Measurements from ENCODE around the gene CERS4.
A peak's percentile ranks its signal among the peaks of the same experiment; 100 is the strongest.
"Not testable (repeated sequence)": the region's sequence is repeated elsewhere in the genome, so short reads cannot be mapped to it uniquely, and the experiment has no call there.

The CERS4 gene

DNA sequence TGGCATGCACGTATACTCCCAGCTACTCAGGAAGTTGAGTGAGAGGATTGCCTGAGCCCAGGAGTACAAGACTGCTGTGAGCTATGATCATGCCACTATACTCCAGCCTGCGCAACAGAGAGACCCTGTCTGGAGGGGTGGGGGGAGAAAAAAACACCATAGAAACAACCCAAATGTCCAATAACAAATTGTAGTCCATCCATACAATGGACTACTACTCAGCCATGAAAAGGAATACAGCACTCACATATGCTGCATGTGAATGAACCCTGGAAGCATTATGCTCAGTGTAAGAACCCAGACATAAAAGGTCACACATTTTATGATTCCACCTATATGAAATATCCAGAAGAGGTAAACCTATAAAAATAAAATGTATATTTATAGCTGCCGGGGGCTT, 56.7 kb downstream of the CERS4 start:
- no peak overlapping the region for H3K4me3 ChIP-seq (ENCODE audit: severe bottlenecking)
- no peaks in the 10 kb centered on the region for H3K4me1 ChIP-seq (ENCODE audit: insufficient read depth, poor library complexity, severe bottlenecking)
- H3K27me3 ChIP-seq (ENCODE audit: insufficient read depth, poor library complexity, severe bottlenecking), result no peaks in the 10 kb centered on the region
- H3K27ac ChIP-seq (ENCODE audit: poor library complexity, severe bottlenecking), result no peak overlapping the region
- no peak for TF ChIP-seq CTCF (IDR thresholded peaks at IDR 0.05; ENCODE audit: poor library complexity, severe bottlenecking)
- DNase-seq (ENCODE audit: low spot score) (no peak), ATAC-seq (ENCODE audit: low read depth) (no peak)
- no peaks in the 10 kb centered on the region for H3K9me3 ChIP-seq (ENCODE audit: severe bottlenecking)
- H3K36me3 ChIP-seq (ENCODE audit: low read depth), result no peaks in the 10 kb centered on the region

DNA sequence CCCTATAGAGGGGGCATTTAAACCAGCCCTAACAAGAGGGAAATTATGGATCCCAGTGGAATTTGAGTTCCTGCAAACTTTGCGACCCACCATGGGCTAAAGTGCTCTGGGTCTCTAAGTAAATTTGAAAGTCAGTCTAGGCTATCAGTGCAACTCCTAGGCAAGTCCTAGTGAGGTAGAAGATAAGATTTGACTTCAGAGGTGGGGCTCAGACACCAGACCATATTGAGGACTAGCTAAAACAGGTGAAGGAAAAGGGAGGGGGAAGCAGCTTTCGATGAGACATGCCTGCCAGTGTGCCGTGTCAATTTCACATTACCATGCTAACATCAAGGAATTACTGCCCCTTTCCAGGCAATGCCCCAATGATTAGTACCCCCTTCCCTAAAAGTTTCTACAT, 60.6 kb downstream of the CERS4 start:
- Histone ChIP-seq H3K4me1 (ENCODE audit: insufficient read depth, poor library complexity, severe bottlenecking) (no peaks in the 10 kb centered on the region), H3K36me3 (ENCODE audit: low read depth) (no peaks in the 10 kb centered on the region), H3K27me3 (ENCODE audit: insufficient read depth, poor library complexity, severe bottlenecking) (no peaks in the 10 kb centered on the region), H3K9me3 (ENCODE audit: severe bottlenecking) (no peaks in the 10 kb centered on the region), H3K27ac (ENCODE audit: poor library complexity, severe bottlenecking) (no peak overlapping the region), H3K4me3 (ENCODE audit: severe bottlenecking) (no peak overlapping the region)
- no peak for TF ChIP-seq CTCF (IDR thresholded peaks at IDR 0.05; ENCODE audit: poor library complexity, severe bottlenecking)
- DNase-seq (ENCODE audit: low spot score), result no peak
- ATAC-seq (ENCODE audit: low read depth), result no peak

- not testable (repeated sequence) for H3K4me1 ChIP-seq (ENCODE audit: insufficient read depth, poor library complexity, severe bottlenecking); H3K9me3 ChIP-seq (ENCODE audit: severe bottlenecking); H3K36me3 ChIP-seq (ENCODE audit: low read depth); H3K4me3 ChIP-seq (ENCODE audit: severe bottlenecking); DNase-seq (ENCODE audit: low spot score); H3K27me3 ChIP-seq (ENCODE audit: insufficient read depth, poor library complexity, severe bottlenecking); H3K27ac ChIP-seq (ENCODE audit: poor library complexity, severe bottlenecking)
- peak; percentile 29; the same call in 1 of the 3 replicates for ATAC-seq (ENCODE audit: low read depth)
Observed at GRCh38 chr19:8276508-8276907, 67.3 kb downstream of the CERS4 start.

DNA sequence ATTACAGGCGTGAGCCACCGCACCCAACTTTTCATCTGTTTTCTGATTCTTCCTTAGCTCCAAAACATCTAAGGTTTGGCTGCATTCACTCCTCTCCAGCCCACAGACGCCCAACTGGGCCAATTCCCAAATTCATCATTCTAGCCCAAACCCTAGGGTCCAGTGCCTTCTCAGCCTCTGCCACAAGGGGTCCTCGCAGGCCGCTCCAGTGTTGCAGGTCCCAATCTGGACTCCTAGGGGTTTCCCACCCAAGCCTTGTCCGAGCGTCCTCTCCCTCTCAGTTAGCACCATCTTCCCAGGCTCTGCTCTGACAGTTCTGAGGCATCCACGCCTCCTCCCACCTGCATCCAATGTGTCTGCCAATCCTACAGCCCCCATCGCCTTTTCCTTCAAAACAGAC, 82.2 kb downstream of the CERS4 start:
- not testable (repeated sequence) for ATAC-seq (ENCODE audit: low read depth); H3K27ac ChIP-seq (ENCODE audit: poor library complexity, severe bottlenecking); H3K4me1 ChIP-seq (ENCODE audit: insufficient read depth, poor library complexity, severe bottlenecking); H3K9me3 ChIP-seq (ENCODE audit: severe bottlenecking); DNase-seq (ENCODE audit: low spot score); H3K36me3 ChIP-seq (ENCODE audit: low read depth); H3K27me3 ChIP-seq (ENCODE audit: insufficient read depth, poor library complexity, severe bottlenecking); H3K4me3 ChIP-seq (ENCODE audit: severe bottlenecking)

DNA sequence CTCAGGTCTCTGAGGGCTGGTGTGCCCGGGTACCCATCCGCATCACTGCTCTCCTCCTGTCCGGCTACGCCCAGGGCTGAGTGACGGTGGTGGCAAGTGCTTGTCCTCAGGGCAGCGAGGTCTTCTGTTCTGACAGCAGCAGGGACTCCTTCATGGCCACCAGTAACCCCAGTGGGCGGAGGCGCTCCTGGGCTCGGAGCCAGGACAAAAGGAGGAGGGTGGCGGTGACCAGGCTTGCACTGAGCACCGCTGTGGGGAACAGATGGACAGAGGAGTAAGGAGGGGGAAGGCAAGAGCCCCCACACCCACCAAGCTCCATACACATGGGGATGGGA, 93.2 kb downstream of the CERS4 start:
- Histone ChIP-seq H3K9me3 (ENCODE audit: severe bottlenecking) (no peaks in the 10 kb centered on the region), H3K4me1 (ENCODE audit: insufficient read depth, poor library complexity, severe bottlenecking) (peaks cover 3% of the 10 kb centered on the region), H3K27ac (ENCODE audit: poor library complexity, severe bottlenecking) (no peak overlapping the region), H3K36me3 (ENCODE audit: low read depth) (no peaks in the 10 kb centered on the region; the same call in 1 of the 2 replicates), H3K27me3 (ENCODE audit: insufficient read depth, poor library complexity, severe bottlenecking) (no peaks in the 10 kb centered on the region), H3K4me3 (ENCODE audit: severe bottlenecking) (no peak overlapping the region)
- no peak for TF ChIP-seq CTCF (IDR thresholded peaks at IDR 0.05; ENCODE audit: poor library complexity, severe bottlenecking)
- ATAC-seq (ENCODE audit: low read depth) (no peak), DNase-seq (ENCODE audit: low spot score) (no peak)

GRCh38 chr19:8302734-8303133, 93.6 kb downstream of the CERS4 start:
- H3K4me3 ChIP-seq (ENCODE audit: severe bottlenecking), result no peak overlapping the region
- ATAC-seq (ENCODE audit: low read depth) (no peak), DNase-seq (ENCODE audit: low spot score) (peak; percentile 15)
- H3K27ac ChIP-seq (ENCODE audit: poor library complexity, severe bottlenecking), result no peak overlapping the region
- H3K27me3 ChIP-seq (ENCODE audit: insufficient read depth, poor library complexity, severe bottlenecking), result no peaks in the 10 kb centered on the region
- H3K36me3 ChIP-seq (ENCODE audit: low read depth), result no peaks in the 10 kb centered on the region; the same call in 1 of the 2 replicates
- peaks cover 3% of the 10 kb centered on the region for H3K4me1 ChIP-seq (ENCODE audit: insufficient read depth, poor library complexity, severe bottlenecking)
- no peaks in the 10 kb centered on the region for H3K9me3 ChIP-seq (ENCODE audit: severe bottlenecking)
- no peak for TF ChIP-seq CTCF (IDR thresholded peaks at IDR 0.05; ENCODE audit: poor library complexity, severe bottlenecking)
